Middle frontal gyrus (tissue), 1 donor: Measurements from ENCODE around the gene RANBP9.

Source experiments
- DNase-seq: peaks from one replicate; pipeline ENCODE4 v3.0.0-alpha.2; 2015; ENCODE audit warnings: low spot score; ENCODE audit errors: extremely low spot score

RANBP9 gene

DNA sequence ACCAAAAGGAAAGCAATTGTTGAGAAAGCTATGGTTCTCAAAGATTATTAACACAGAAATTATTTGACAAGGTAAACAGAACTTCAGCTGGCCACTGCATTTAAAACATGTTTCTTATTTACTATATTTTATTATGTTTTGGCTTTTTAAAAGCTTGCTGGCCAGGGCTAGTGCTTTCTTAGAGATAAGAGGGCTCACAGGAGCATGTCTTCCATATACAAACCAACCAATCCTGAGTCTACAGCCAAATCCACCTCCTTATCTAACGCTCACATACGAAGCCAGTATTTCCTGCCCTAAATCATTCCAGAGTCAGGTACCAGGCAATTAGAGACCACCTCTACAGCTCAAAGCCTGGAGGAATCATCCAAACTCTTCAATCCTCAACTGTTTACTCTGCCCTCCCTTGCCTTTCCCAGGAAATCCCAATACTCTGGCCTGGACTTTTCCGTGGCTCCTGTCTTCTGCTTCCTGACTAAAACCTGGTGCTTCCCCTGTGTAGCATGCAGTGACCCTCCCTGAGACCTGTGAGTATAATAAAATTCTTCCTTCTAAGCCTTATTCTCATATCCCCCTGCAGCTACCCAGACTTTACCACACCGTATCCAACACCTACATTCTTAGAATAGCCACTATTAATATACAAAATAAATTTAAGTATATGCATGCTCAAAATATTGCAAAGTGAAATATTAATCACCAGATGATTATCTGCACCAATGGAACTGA, 33.2 kb downstream of the RANBP9 start:
- DNase-seq = no peak

DNA sequence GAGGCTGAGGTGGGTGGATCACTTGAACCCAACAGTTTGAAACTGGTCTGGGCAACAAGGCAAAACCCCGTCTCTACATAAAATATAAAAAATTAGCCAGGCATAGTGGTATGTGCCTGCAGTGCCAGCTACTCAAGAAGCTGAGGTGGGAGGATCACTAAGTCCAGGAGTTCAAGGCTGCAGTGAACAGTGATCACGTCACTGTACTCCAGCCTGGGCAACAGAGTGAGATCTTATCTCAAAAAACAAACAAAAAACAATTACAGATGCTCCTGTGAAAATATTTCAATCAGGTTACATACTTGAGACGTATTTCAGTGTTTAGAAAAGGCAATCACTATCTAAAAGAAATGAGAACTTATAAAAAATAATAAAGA, 33.8 kb downstream of the RANBP9 start:
- no peak for DNase-seq

DNA sequence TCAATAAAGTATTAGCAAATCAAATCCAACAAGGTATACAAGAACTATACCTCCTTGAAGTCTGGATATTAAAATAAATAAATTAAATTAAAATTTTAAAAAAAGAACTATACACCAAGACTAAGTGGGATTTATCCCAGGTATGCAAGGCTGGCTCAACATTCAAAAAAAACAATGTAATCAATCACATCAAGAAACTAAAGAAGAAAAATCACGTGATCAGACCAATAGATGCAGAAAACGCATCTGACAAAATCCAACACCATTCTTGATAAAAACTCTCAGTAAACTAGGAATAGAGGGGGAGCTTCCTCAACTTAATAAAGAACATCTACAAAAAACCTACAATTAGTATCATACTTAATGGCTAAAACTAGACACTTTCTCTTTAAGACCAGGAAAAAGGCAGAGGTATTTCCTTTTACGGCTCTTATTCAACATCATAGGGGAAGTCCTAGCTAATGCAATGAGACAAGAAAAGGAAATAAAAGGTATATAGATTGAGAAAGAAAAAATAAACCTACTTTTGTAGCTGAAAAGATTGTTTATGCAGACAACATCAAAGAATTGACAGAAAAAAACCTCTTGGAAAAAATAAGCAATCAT, 35.0 kb downstream of the RANBP9 start:
- DNase-seq = no peak

DNA sequence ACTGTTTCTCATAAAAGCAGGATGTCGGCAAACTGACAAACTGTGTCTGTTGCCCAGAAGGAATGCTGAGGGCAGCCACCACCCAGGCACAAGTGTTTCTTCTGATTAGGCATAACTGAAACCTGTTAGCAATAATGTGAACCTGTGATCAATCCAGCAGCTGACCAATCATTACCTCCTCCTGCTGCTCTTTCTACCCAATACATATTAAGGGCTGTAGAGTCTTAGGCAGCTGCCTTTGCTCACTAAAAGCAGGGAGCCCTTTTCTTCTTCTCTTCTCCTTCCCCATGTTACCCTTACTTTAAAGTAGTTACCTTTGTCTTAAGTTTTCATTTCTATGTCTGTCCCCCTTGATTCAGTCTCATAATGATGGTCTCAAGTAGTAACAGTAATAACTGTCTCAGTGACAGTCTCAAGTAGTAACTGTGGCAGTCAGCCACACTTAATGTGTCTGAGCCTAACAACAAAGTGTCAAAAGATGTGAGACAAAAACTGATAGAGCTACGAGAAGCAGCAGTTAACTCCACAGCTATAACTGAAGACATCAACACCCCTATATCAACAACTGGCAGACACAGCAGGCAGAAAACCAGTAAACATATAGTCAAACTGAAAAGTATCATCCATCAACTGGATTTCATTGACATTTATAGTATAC, 37.0 kb downstream of the RANBP9 start:
- no peak for DNase-seq

DNA sequence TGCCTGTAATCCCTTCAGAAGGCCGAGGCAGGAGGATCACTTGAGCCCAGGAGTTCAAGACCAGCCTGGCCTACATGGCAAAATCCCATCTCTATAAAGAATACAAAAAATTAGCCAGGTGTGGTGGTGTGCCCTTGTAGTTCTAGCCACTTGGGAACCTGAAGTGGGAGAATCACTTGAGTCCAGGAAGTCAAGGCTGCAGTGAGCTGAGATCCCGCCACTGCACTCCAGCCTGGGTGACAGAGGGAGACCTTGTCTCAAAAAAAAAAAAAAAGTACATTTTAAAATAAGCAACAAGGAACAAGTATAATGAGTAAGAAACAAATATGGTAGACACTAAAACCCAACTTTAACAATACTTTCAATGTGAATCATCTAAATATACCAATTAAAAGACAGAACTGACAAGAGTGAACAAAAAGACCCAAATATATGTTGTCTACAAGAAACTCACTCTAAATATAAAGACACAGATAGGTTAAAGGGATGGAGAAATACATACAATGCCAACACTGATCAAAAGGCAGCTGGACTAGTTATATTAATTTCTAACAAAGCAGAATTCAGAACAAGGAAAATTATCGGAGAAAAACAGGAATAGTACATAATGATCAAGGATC, 37.7 kb downstream of the RANBP9 start:
- DNase-seq = no peak

DNA sequence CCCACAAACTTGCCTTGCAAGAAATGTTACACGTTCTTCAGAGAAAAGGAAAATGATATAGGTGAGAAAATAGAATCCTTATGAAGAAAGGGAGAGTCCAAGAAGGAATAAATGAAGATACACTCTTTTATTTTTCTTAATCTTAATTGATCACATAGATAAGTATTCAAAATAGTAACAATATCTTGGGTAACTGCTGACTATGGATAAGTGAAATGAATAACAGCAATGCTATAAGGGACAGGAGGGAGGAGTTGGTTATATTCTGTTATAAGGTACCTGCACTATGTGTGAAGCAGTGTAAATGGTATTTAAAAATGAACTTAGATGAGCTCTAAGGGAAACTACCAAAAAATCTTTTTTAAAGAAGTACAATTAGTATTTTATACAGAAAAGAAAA, 38.3 kb downstream of the RANBP9 start:
- no peak for DNase-seq

DNA sequence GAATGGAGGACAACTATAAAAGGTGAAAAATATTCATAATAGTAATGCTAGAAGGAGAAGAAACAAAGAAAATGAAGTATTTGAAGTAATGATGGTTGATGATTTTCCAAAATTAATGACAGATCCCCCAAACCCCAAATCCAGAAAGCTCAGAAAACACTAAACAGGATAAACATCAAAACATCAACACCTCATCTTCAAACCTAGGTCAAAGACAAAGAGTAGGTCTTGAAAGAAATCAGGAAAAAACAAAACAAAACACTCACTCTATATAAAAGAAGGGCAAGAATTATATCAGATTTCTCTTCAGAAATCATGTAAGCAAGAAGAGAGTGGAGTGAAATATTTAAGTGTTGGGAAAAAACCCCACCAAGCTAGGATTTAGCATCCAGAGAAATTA, 38.7 kb downstream of the RANBP9 start:
- DNase-seq = no peak

DNA sequence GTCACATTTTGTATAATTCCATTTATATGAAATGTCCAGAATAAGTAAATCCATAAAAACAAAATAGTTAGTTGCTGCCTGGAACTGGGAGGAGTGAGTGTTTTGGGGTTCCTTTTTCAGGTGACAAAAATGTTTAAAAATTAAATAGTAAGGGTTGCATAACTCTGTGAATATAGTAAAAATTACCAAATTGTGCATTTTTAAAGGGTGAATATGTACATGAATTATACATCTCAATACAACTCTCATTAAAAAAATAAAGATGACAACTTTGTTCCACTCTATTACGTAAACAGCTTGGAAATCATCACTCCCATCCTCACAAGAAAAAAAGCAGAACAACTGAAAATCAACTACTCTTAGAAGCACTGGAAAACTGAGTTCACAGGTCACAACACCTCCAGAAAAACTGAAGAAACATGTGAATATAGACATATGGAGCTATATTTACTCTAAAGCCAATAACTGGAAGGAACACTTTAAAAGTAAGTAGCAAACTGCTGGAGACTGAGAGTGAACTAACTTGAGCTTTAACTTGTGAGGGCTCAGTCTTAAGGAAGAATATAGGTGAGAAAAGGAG, 40.0 kb downstream of the RANBP9 start:
- DNase-seq = no peak

DNA sequence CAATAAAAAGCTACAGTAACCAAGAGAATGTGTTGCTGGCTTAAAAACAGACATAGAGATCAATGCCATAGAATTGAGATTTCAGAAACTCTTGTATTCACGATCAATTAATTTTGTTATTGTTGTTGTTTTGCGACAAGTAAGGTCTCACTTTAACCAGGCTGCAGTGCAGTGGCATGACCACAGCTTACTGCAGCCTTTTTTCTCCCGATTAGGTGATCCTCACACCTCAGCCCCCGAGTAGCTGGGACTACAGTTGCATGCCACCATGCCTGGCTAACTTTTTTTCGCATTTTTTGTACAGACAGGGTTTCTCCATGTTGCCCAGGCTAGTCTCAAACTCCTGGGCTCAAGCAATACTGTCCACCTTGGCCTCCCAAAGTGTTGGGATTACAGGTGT, 42.2 kb downstream of the RANBP9 start:
- no peak for DNase-seq

DNA sequence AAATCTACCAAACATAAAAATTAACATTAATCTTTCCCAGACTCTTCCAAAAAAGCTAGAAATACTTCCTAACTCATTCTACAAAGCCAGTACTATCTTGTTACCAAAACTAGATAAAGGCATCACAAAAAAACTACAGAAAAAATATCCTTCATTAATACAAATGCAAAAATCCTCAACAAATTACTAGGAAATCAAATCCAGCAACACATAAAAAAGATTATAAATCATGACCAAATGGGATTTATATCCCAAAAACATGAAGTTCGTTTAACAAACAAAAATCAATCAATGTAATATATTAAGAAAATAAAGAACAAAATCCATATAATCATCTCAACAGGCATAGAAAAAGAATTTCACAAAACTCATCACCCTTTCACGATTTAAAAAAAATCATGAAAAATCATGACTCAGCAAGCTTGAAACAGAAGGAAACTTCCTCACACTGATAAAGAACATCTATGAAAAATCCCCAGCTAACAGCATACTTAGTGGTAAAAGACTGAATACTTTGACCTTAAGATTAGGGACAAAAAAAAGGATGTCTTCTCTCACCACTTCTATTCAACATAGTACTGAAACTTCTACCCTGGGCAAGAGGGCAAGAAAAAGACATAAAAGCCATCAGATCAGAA, 43.2 kb downstream of the RANBP9 start:
- DNase-seq = no peak

DNA sequence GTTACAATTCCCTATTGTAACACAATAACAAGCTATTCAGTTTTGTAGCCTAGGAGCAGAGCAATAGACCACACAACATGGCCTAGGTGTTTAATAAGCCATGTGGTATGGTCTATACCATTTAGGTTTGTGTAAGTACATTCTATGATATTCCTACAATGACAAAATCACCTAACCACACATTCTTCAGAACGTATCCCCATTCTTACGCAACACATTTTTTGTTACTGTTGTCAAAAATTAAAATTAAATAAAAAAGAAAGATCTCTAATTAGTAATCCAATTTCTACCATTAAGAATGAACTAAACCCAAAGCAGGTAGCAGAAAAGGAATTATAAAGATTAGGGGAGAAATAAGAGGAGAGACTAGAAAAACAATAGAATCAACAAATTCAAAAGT, 44.0 kb downstream of the RANBP9 start:
- DNase-seq = no peak

DNA sequence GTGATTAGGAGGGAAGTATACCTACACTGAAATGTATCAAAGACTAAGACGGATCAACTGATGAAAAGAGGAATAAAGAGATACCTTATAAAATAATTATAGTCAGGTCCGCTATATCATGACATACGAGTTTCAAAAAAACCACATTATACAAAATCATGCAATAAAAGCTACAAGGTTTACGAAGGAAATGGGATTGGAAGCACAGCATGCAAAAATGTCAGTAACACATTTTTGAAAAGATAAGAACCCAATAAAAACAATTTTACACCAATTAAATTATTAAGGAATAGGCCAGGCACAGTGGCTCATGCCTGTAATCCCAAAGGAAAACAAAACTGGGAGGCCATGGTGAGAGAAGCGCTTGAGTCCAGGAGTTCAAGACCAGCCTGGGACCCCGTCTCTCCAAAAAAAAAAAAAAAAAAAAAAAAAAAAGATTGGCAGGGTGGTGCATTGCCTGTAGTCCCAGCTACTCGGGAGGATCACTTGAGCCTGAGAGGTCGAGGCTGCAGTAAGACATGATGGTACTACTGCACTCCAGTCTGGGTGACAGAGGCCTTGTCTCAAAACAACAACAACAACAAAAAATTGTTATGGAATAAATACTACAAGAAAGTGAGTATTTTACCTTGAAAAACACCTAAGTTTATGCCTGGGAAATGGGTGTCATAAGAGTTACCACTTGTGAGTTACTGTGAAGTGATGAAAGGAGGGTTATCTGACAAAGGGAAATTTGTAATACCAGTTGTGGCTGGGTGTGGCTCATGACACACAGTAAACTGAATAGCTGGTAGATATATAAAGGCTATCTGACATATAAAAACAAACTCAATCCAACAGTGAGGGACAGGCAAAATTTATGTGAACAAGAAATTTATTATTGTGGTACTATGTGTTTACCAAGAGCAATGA, 45.2 kb downstream of the RANBP9 start:
- DNase-seq = no peak

DNA sequence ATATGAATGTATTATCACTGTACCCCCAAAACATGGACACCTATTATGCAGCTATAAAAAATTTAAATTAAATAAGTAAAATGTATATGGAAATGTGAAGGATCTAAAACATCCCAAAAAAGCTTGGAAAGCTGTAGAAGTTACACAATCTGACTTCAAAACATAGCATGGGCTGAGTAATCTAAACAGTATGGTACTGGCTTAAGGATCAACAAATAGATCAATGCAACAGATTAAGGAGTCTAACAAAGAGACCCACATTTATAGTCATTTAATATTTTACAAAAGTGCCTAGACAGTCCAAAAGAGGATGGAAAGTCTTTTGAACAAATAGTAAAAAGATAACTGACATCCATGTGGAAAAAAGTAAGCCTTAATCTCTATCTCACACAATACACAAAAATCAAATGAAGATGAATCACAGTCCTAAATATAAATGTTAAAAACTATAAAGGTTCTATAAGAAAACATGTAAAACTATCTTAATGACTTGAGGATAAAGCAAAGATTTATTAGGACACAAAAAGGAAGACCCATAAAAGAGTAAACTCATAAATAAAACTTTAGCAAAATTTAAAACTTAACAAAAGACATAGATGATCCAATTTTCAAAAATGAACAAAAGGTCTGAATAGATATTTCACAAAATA, 46.8 kb downstream of the RANBP9 start:
- no peak for DNase-seq

DNA sequence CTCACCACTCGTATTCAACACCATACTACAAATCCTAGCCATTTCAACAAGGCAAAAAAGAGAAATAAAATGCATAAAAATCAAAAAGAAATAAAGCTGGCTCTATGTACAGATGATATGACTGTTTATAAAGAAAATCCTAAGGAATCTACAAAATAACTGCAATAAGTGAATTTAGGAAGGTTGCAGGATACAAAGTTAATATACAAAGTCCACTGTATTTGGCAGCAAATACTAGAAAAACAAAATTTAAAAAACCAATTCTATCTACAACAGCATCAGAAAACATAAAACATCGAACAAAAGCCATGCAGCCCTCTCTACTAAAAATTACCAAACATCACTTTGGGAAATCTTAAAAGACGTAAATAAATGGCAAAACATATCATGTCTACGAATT, 47.6 kb downstream of the RANBP9 start:
- no peak for DNase-seq

DNA sequence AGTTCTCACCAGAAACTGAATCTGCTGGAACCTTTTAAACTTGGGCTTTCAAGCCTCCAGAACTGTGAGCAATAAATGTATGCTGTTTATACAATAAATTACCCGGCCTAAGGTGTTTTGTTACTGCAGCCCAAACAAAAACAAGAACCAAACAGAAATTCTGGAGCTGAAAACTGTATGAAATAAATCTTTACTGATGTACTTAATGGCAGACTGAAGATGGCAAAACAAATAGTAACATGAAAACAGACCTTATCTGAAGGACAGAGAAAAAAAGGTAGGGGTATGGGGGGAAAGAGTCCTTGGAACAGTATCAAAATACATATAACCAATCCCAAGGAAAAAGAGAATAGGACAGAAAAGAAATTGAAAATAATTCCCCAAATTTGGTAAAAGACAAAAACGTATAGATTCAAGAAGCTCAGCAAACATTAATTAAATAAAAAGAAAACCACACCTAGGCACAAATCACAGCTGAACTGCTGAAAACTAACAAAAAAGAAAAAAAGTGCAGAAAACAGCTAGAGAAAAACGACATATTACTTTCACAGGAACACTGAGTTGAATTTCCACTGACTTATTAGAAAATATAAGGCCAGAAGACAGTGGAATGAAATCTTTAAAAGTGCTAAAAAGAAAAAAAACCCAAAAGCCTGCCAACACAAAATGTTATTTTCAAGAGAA, 48.8 kb downstream of the RANBP9 start:
- DNase-seq = no peak

DNA sequence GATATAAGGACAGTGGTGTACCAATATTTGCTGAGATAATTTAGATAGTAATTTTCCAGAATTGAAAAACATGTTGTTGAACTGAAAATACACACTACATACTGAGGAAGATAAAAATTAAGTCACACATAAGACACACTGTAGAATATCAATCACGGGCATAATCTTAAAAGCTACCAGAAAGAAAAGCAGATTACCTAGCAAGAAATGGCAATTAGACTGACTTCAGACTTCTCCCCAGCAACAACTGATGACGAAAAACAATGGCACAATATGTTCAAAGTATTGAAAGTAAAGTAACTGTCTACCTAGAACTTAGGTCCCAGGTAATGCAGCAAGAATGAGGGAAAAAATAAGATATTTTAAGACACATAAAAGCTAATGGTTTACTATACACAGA, 50.0 kb downstream of the RANBP9 start:
- no peak for DNase-seq

DNA sequence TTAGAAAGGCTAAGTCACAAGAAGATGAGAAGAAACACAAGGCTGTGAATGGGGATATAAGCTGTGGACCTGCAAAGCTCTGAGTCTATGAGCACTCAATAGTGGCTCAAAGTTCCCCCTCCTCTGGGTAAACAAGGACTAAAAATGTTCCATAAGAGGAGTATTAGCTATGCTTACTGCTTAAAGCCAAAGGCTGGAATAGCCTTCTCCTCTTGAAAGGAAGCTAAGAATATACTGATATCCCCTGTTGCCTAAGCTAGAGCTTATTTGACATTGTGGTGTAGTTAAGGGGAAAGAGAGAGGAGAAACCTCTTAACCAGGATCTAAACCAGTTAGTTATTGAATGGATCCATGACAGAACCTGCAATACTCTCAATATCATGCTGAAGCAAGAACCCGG, 50.7 kb downstream of the RANBP9 start:
- no peak for DNase-seq

DNA sequence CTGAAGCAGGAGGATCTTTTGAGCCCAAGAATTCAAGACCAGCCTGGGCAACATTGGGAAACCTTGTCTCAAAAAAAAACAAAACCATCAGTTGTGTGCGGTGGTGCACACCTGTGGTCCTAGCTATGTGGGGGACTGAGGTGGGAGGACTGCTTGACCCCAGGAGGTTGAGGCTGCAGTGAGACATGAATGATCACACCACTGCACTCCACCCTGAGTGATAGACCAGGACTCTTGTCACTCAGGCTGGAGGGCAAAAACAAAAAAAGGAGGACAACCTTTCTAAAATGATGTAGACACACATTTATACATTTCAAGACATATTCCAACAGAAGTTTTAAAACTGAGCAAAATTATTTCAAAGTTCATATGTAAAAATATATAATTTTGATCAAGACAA, 51.4 kb downstream of the RANBP9 start:
- no peak for DNase-seq

DNA sequence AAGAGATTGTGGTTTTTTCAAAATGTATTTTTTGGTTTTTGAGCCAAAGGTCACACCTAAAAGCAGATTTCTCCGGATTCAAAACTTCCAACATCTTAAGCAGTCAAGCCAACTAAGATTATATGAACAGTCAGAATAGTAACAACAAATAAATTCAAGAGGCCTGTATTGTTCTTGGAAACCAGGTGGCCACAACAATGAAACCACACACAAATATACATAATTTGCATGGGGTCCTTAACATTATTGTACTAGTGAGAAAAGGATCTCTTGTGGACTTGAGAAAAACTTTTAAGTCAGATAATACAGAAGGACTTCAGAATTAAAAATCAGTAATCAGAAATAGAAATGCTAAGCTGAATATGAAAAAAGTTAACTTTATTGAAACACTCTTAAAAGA, 55.9 kb downstream of the RANBP9 start:
- no peak for DNase-seq

DNA sequence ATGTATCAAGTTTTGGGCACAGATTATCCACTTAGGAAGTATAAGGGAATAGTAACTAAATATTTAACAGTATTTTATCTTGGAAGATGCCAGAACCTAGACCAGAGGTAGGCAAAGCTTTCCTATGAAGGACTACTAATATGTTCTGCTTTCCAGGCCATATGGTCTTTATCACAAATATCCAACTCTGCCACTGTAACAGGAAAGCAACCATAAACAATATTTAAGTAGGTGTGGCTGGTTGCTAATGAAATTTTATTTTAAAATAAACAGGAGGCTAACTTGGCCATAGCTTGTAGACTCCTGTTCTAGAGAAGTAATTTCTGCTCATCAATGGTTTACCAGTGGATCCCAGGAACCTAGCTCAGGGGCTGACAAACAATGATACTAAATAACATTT, 57.1 kb downstream of the RANBP9 start:
- no peak for DNase-seq
